HUES6 (cell line): Measurements from ENCODE around the gene CACNB2.

ENCODE experiments used
- H3K27ac ChIP-seq: 2 replicates; pipeline ENCODE4 v1.7.0; 2013; ENCODE audit warnings: low read depth, mild to moderate bottlenecking, low read length, inconsistent platforms
- H3K27me3 ChIP-seq: 2 replicates; pipeline ENCODE4 v1.6.1; 2013; ENCODE audit warnings: low read length; ENCODE audit not compliant: control insufficient read depth, insufficient read depth
- H3K36me3 ChIP-seq: 2 replicates; pipeline ENCODE4 v1.6.1; 2013; ENCODE audit warnings: low read length; ENCODE audit not compliant: control insufficient read depth, insufficient read depth
- H3K4me1 ChIP-seq: 2 replicates; pipeline ENCODE4 v1.6.1; 2013; ENCODE audit warnings: low read length; ENCODE audit not compliant: control insufficient read depth, insufficient read depth
- H3K4me3 ChIP-seq: 2 replicates; pipeline ENCODE4 v1.5.1; 2013; ENCODE audit warnings: low read depth, low read length
- H3K9ac ChIP-seq: one replicate; pipeline ENCODE4 v1.6.1; 2013; ENCODE audit warnings: mild to moderate bottlenecking, low read length
- H3K9me3 ChIP-seq: 2 replicates; pipeline ENCODE4 v1.6.1; 2013; ENCODE audit warnings: low read depth, low read length; ENCODE audit not compliant: control insufficient read depth, insufficient read depth

The CACNB2 gene

DNA sequence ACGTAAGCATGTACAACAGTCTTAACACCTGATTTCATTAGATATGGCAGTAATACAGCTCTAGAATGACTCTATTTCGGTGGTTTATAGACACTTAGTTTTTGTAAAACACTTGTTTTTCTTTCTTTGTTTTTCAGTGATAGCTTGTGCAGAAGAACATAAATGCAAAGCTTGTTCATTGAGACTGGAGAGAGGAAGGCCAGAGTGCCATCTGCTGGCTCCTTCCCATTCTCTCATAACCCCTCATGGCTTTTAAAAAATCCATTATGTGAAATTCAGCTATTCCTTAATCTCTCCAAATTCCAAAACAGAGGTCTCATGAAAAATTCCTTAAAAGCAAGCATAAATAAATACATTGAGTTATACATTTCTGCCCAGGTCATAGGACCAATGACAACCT lies 76.3 kb downstream of the CACNB2 start:
- no peaks in the 10 kb centered on the region for H3K4me1 ChIP-seq
- no peak overlapping the region for H3K27ac ChIP-seq
- H3K4me3 ChIP-seq: no peak overlapping the region
- no peaks in the 10 kb centered on the region for H3K36me3 ChIP-seq
- no peaks in the 10 kb centered on the region for H3K9me3 ChIP-seq
- no peak overlapping the region for H3K9ac ChIP-seq
- H3K27me3 ChIP-seq: no peaks in the 10 kb centered on the region

DNA sequence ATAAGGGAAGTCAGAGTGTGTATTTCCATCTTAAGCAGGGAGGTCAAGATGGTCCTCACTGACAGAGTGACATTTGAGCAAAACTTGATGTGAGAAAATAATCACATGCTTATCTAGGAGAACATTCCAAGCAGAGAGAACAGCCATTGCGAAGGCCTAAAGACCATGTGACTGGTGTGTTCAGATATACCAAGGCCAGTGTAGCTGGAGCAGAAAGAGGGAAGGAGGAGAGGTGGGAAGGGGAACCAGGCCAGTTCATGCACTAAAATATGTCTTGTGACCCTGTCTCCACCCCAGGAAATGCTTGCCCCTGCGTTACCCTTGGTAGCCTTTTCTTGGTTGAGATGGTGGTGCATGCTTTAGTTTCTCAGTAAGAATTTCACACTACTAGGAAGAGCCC lies 77.4 kb downstream of the CACNB2 start:
- no peak overlapping the region for H3K27ac ChIP-seq
- no peaks in the 10 kb centered on the region for H3K36me3 ChIP-seq
- no peaks in the 10 kb centered on the region for H3K9me3 ChIP-seq
- H3K9ac ChIP-seq: no peak overlapping the region
- H3K4me1 ChIP-seq: no peaks in the 10 kb centered on the region
- H3K27me3 ChIP-seq: no peaks in the 10 kb centered on the region
- H3K4me3 ChIP-seq: no peak overlapping the region

DNA sequence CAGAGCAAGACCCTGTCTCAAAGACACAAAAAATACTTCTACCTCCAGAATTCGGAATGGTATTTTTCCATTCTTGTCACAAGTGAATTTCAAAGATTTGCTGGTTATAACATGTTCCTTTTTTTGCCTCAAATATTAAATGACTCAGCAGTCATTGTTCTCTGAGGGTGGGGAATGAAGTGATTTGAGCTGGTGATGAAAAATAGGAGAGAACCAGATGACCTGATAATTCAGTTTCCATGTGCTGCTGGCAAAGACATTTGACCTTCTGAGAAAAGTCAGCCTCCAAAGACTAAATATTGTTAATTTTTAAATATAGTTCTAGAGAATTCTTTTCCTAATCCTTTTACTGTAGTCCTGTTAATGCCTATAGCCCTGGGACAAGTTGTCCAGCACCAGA lies 78.9 kb downstream of the CACNB2 start:
- Histone ChIP-seq H3K27ac (no peak overlapping the region), H3K27me3 (no peaks in the 10 kb centered on the region), H3K4me1 (no peaks in the 10 kb centered on the region), H3K36me3 (no peaks in the 10 kb centered on the region), H3K9ac (no peak overlapping the region), H3K9me3 (no peaks in the 10 kb centered on the region), H3K4me3 (no peak overlapping the region)

DNA sequence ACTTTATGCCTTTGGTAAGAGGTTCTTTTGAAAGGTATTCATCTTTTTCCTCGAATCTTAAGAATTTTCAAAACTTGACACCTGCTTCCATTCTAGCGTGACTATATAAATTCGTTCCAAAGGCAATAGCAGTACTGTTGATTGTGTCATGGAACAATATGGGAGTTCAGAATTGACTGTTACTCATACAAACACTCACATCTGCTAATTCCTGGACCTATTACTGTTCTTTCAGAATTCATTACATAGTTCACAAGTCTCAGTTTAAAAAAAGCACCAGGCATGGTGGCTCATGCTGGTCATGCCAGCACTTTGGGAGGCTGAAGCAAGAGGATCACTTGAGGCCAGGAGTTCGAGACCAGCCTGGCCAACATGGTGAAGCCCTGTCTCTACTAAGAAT lies 80.9 kb downstream of the CACNB2 start:
- no peak overlapping the region for H3K4me3 ChIP-seq
- no peaks in the 10 kb centered on the region for H3K36me3 ChIP-seq
- no peak overlapping the region for H3K9ac ChIP-seq
- no peaks in the 10 kb centered on the region for H3K4me1 ChIP-seq
- H3K9me3 ChIP-seq: no peaks in the 10 kb centered on the region
- H3K27me3 ChIP-seq: no peaks in the 10 kb centered on the region
- H3K27ac ChIP-seq: no peak overlapping the region

DNA sequence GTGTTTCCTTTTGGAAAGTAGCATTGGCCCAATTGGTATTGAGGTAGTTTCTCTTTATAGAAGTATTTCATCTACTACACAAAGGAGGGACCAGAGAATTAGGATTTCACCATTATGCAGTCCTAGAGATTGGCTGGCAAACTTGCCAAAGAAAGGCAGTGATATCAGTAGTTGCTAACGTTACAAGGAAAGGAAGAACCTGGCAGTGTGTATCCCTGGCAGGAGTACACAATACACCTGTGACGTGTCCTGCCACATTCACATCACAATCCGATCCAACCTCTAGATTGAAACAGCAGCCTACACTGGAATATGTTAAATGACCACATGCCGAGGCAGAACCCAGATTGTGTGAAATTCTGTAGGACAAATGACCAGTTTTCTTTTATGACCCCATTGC lies 81.7 kb downstream of the CACNB2 start:
- Histone ChIP-seq H3K9ac (no peak overlapping the region), H3K9me3 (no peaks in the 10 kb centered on the region), H3K27ac (no peak overlapping the region), H3K36me3 (no peaks in the 10 kb centered on the region), H3K27me3 (no peaks in the 10 kb centered on the region), H3K4me1 (no peaks in the 10 kb centered on the region), H3K4me3 (no peak overlapping the region)

DNA sequence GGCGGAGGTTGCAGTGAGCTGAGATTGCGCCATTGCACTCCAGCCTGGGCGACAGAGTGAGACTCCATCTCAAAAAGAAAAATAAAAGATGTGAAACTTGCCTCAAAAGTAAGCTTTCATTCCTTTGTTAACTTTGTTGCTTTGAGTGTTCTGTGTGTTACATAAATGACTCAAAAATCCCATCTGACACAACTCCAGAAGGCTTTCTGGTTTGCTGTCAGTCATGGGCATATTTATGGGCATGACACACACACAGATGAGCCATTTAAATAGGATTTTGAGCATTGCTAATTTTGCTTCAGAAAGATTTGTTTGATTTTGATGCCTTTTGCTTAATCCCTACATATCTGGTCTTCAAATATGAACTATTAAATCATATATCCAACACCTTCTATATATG lies 82.6 kb downstream of the CACNB2 start:
- no peaks in the 10 kb centered on the region for H3K4me1 ChIP-seq
- no peak overlapping the region for H3K9ac ChIP-seq
- H3K4me3 ChIP-seq: no peak overlapping the region
- H3K27ac ChIP-seq: no peak overlapping the region
- no peaks in the 10 kb centered on the region for H3K27me3 ChIP-seq
- H3K36me3 ChIP-seq: no peaks in the 10 kb centered on the region
- no peaks in the 10 kb centered on the region for H3K9me3 ChIP-seq

DNA sequence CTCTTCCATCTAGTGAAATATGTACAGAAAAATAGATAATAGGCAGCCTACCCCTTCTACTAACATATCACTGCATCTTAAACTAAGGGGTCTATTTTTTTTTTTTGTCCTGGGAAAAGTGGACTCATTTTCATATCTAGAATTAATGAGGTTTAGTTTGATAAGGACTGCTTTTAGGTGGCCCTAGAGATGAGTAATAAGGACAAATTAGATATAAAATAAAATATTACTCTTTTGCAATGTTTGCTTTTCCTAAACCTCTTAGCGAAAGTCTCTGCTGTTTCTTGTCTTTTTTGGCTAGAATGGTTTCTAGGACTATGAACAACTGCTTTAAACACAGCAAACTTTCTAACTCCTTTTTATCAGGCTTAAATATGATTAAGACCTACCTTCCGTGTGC lies 83.7 kb downstream of the CACNB2 start:
- H3K9me3 ChIP-seq: no peaks in the 10 kb centered on the region
- no peak overlapping the region for H3K4me3 ChIP-seq
- H3K9ac ChIP-seq: no peak overlapping the region
- no peaks in the 10 kb centered on the region for H3K36me3 ChIP-seq
- no peak overlapping the region for H3K27ac ChIP-seq
- H3K27me3 ChIP-seq: no peaks in the 10 kb centered on the region
- H3K4me1 ChIP-seq: no peaks in the 10 kb centered on the region

DNA sequence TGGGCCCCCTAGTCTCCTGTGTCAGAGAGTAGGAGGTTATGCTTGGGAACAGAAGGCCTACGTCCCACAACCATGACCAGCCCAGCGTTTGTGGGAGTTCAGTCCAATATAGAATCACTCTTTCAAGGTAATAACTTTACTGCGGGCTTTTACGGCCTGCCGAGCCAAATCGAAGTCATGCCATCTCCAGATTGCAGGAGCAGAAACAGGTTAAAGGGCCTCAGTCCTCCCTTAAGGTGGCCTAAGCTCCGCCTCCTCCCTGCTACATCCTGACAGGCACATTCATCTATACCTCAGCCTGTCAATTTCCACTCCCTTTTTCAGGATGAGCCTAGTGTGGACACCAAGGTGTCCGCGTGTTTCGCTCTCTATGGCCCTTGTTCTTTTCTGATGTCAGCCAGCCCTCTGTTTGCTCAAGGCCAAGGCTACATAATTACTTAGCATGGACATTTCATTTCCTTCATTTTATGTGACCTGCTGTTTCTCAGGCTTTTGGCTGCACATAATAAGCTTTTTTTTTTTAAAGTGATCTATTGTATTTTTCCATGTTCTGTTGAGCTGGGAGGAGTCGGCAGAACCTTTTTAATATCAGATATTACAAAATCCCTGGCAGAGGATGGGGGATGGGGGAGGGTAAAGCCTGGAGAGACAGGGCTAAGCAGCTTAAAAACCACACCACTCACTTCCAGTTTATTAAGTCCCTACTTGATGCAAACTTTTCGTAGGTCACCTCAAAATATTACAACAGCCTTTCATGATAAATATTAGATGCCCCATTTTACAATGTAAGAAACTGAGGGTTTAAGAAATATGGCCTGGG lies 84.6 kb downstream of the CACNB2 start:
- Histone ChIP-seq H3K27ac (no peak overlapping the region), H3K9me3 (no peaks in the 10 kb centered on the region), H3K36me3 (no peaks in the 10 kb centered on the region), H3K27me3 (no peaks in the 10 kb centered on the region), H3K4me3 (no peak overlapping the region), H3K4me1 (no peaks in the 10 kb centered on the region), H3K9ac (no peak overlapping the region)

DNA sequence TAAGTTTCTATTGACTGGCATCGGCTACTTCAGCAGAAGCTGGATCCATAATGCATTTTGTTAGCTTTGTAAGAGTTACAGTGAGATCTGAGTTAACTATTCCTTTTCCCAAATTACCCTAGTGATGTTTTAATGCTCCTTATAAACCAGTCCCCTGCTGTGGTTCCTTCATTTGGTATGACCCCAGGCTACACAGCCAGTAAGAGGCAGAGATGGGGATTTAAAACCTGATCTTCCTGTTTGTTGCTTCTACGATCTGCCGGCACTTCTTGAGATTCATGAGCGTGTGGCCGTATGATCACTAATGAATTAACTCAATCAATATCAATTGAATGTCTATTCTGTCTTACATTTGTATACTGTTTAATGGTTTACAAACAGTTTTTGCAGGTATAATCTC lies 86.1 kb downstream of the CACNB2 start:
- no peaks in the 10 kb centered on the region for H3K4me1 ChIP-seq
- no peak overlapping the region for H3K4me3 ChIP-seq
- no peak overlapping the region for H3K9ac ChIP-seq
- H3K27ac ChIP-seq: no peak overlapping the region
- H3K36me3 ChIP-seq: no peaks in the 10 kb centered on the region
- no peaks in the 10 kb centered on the region for H3K9me3 ChIP-seq
- H3K27me3 ChIP-seq: no peaks in the 10 kb centered on the region

DNA sequence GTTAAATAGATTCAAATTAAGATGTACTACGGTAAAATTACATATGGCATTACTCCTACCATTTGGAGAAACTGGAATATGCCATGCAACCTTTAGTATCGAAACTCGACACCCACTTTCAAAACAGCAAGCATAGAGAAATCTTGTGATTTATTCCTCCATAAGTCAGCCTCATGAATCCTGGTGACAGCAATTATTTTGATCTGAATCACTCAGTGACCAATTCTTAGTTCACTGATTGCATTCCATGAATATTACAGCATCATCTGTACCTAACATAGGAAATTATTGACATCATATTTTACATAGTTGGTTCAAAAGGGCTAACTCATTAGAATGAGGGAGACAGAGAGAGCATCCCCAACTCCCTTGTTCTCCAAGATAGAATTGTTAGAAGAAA lies 89.6 kb downstream of the CACNB2 start:
- no peaks in the 10 kb centered on the region for H3K27me3 ChIP-seq
- no peaks in the 10 kb centered on the region for H3K9me3 ChIP-seq
- H3K4me3 ChIP-seq: no peak overlapping the region
- H3K9ac ChIP-seq: no peak overlapping the region
- H3K36me3 ChIP-seq: no peaks in the 10 kb centered on the region
- H3K27ac ChIP-seq: no peak overlapping the region
- no peaks in the 10 kb centered on the region for H3K4me1 ChIP-seq

DNA sequence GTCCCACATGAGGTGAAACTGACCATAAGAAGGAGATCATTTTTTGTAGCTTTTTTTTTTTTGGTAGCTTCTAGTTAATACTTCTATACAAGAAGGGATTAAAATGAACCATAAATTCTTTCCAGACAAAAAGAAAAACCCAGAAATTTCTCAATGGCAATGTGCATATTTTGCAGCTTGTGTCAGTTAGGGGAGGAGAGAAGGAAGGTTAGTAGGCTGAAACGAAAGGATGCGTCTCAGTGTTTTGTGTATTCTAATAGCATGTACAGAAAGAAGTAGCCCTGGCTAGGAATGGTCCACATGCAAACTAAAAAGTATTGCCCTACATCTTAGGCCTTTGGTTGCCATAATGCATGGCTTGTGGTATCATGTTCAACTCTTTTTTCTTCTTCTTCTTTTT lies 90.6 kb downstream of the CACNB2 start:
- no peaks in the 10 kb centered on the region for H3K27me3 ChIP-seq
- no peak overlapping the region for H3K4me3 ChIP-seq
- no peaks in the 10 kb centered on the region for H3K4me1 ChIP-seq
- H3K36me3 ChIP-seq: no peaks in the 10 kb centered on the region
- H3K27ac ChIP-seq: no peak overlapping the region
- no peaks in the 10 kb centered on the region for H3K9me3 ChIP-seq
- no peak overlapping the region for H3K9ac ChIP-seq
